Esophagus squamous epithelium (tissue), 5 donors: ENCODE measurements around the gene GPR35. TPM values are rescaled to one million over a fixed set of nuclear protein-coding genes. Genes with fewer than 3 reads are reported as not detected.
"Not testable (repeated sequence)": the region's sequence is repeated elsewhere in the genome, so short reads cannot be mapped to it uniquely, and the experiment has no call there.

ENCODE experiments used
- DNase-seq: peaks from one replicate; lab custom pipeline; 2025; lab: John Stamatoyannopoulos, UW
- H3K27ac ChIP-seq, 4 donors: fragments of 200-600 bp; sonication (generic); one replicate each; pipeline ENCODE4 v1.5.1; 2016 to 2019; ENCODE audit warnings: mild to moderate bottlenecking in 1 of 4
- H3K27me3 ChIP-seq, 4 donors: fragments of 200-600 bp; sonication (generic); 1 replicate in 3 of 4; 2 replicates in 1 of 4; pipeline versions ENCODE4 v1.5.1 to v1.6.0; 2017 to 2021; ENCODE audit warnings: antibody characterized with exemption in 1 of 4
- H3K36me3 ChIP-seq, 3 donors: fragments of 200-600 bp; sonication (generic); one replicate each; pipeline ENCODE4 v1.5.1; 2016 to 2019
- H3K4me1 ChIP-seq, 3 donors: fragments of 200-600 bp; sonication (generic); one replicate each; pipeline ENCODE4 v1.5.1; 2017 to 2019
- H3K4me3 ChIP-seq, 4 donors: fragments of 200-600 bp; sonication (generic); 1 replicate in 3 of 4; 2 replicates in 1 of 4; pipeline ENCODE4 v1.5.1; 2016 to 2019; ENCODE audit warnings: mild to moderate bottlenecking in 2 of 4, moderate library complexity in 1 of 4
- H3K9me3 ChIP-seq, 3 donors: fragments of 200-600 bp; sonication (generic); one replicate each; pipeline ENCODE4 v1.5.1; 2016 to 2019
- WGBS, 2 donors: methylation state at CpG; one replicate each; pipeline ENCODE4 v1.1.5; 2018; 5-methylcytosine and 5-hydroxymethylcytosine counted together
- intact Hi-C: fragments of 100-400 bp; cut with DNase I; formaldehyde crosslinking; loops from one replicate; pipeline ENCODE4 v1.15.0; 2022
- small RNA-seq, 4 donors: library from RNA; depleted of rRNA; stranded (forward); fragments of <200 nt; gene quantifications; one replicate each; pipeline ENCODE3, GENCODE V24; 2016
- total RNA-seq, 4 donors: library from RNA; depleted of rRNA; stranded (reverse); fragments of >200 nt; gene quantifications; one replicate each; pipeline ENCODE4 v1.1.0, GENCODE V29; 2016
- donor health status: DM: yes; HTN: yes; CAD: no.

Gene GPR35
- total RNA-seq, 4 donors from 2014 or later, result 0.31 to 3.2 (median 1.3) TPM

GRCh38 chr2:240680185-240680584 lies 54.9 kb downstream of the GPR35 start:
- H3K9me3 ChIP-seq, H3K27ac ChIP-seq, H3K4me1 ChIP-seq, DNase-seq, intact Hi-C loops, H3K27me3 ChIP-seq, H3K4me3 ChIP-seq, H3K36me3 ChIP-seq: not testable (repeated sequence)
- WGBS, 2 donors, result no CpG with 5 or more reads among the region's 11 CpGs

Small RNA genes lying within 50 kb of the gene (small RNA-seq; reads per million reads assigned to genes)
- 0 reads per million in 4 donors for gene AC011298.3

Other genes with a start within 250 kb of the GPR35 start
- 100 to 1,000 TPM in 1 of 4 donors, 10 to 100 TPM in 3; 59.3 to 129 (median 78.6) TPM for gene GPC1, start 189.8 kb upstream of the GPR35 start, total RNA-seq
- 10 to 100 TPM in 3 of 4 donors, 1 to 10 TPM in 1; 8.2 to 23.8 (median 17.1) TPM for gene ANKMY1, start 67.5 kb upstream of the GPR35 start, total RNA-seq
- gene DUSP28, start 65.1 kb upstream of the GPR35 start, total RNA-seq, result 10 to 100 TPM in 1 of 4 donors, 1 to 10 TPM in 3; 2.0 to 10.5 (median 5.3) TPM
- gene RNPEPL1, start 57.0 kb upstream of the GPR35 start, total RNA-seq, result 10 to 100 TPM; 41.9 to 96.5 (median 48.1) TPM
- gene CAPN10, start 38.7 kb upstream of the GPR35 start, total RNA-seq, result 10 to 100 TPM in 3 of 4 donors, 1 to 10 TPM in 1; 9.9 to 23.3 (median 13.7) TPM
- gene AQP12B, start 57.4 kb downstream of the GPR35 start, total RNA-seq, result not detected
- gene AQP12A, start 66.4 kb downstream of the GPR35 start, total RNA-seq, result not detected
- gene KIF1A, start 194.7 kb downstream of the GPR35 start, total RNA-seq, result under 1 TPM in 1 of 4 donors, not detected in 3; 0.15 TPM
- gene AGXT, start 243.3 kb downstream of the GPR35 start, total RNA-seq, result not detected